H1 (cell line): ENCODE results near the gene EML5. TPM values are rescaled to one million over a fixed set of nuclear protein-coding genes. Genes with fewer than 3 reads are reported as not detected.

Experiments
- CTCF ChIA-PET: fragments of 300-600 bp; sonication (Branson Sonifier 250); formaldehyde crosslinking; loops from one replicate; lab custom pipeline; 2021; ENCODE audit not compliant: partially characterized antibody; lab: Charles Lee
- POLR2A ChIA-PET: fragments of 300-600 bp; sonication (Branson Sonifier 250); formaldehyde crosslinking; loops from one replicate; lab custom pipeline; 2021; ENCODE audit warnings: inconsistent platforms; ENCODE audit not compliant: partially characterized antibody; lab: Charles Lee
- DNase-seq, 2 experiments: peaks; one replicate each; pipeline versions ENCODE4 v3.0.0 to v3.0.0-alpha.2; 2010 to 2022; ENCODE audit warnings: low spot score in 2 of 2, low read depth in 1 of 2, mixed read lengths in 1 of 2
- FAIRE-seq: peaks from 2 replicates; lab custom pipeline; 2011; peaks lifted over from hg19 to GRCh38; lab: Jason Lieb, UNC
- H2AFZ ChIP-seq: 2 replicates; pipeline ENCODE4 v1.8.1; 2012; ENCODE audit warnings: low read length, inconsistent platforms
- H2AK5ac ChIP-seq: 2 replicates; pipeline ENCODE4 v1.6.1; 2013; ENCODE audit warnings: low read depth, low read length
- H2BK120ac ChIP-seq: replicated peaks from 2 replicates; pipeline ENCODE3; 2013; ENCODE audit warnings: low read depth, low read length, inconsistent platforms
- H2BK12ac ChIP-seq: 2 replicates; pipeline ENCODE4 v1.6.1; 2013; ENCODE audit warnings: low read depth, low read length
- H2BK15ac ChIP-seq: 2 replicates; pipeline ENCODE4 v1.6.1; 2013; ENCODE audit warnings: low read length
- H2BK20ac ChIP-seq: 2 replicates; pipeline ENCODE4 v1.6.1; 2013; ENCODE audit warnings: low read length
- H2BK5ac ChIP-seq: 2 replicates; pipeline ENCODE4 v1.6.1; 2013; ENCODE audit warnings: low read depth, low read length
- H3K14ac ChIP-seq: 2 replicates; pipeline ENCODE4 v1.6.1; 2013; ENCODE audit warnings: inconsistent platforms; ENCODE audit not compliant: insufficient read length
- H3K18ac ChIP-seq: 2 replicates; pipeline ENCODE4 v1.6.1; 2013; ENCODE audit warnings: low read length; ENCODE audit errors: extremely low read depth
- H3K23ac ChIP-seq: 2 replicates; pipeline ENCODE4 v1.6.1; 2013; ENCODE audit warnings: inconsistent platforms; ENCODE audit not compliant: insufficient read length
- H3K23me2 ChIP-seq: 2 replicates; pipeline ENCODE4 v1.6.1; 2013; ENCODE audit warnings: low read depth, low read length
- H3K27ac ChIP-seq: 2 replicates; pipeline ENCODE4 v1.6.1; 2011; ENCODE audit warnings: low read depth, low read length, inconsistent platforms
- H3K27me3 ChIP-seq, 4 experiments: replicated peaks in 1 of 4; 1 replicate in 1 of 4; 2 replicates in 3 of 4; pipeline versions ENCODE4 v1.6.1 to v1.8.1; 2011 to 2013; ENCODE audit warnings: low read length in 3 of 4, mild to moderate bottlenecking in 3 of 4, inconsistent platforms in 2 of 4, mixed read lengths in 2 of 4, moderate library complexity in 1 of 4; ENCODE audit not compliant: control insufficient read depth in 3 of 4, insufficient read depth in 3 of 4; ENCODE audit errors: extremely low read depth in 1 of 4
- H3K36me3 ChIP-seq, 4 experiments: 2 replicates each; pipeline versions ENCODE4 v1.6.1 to v1.8.1; 2011 to 2013; ENCODE audit warnings: mild to moderate bottlenecking in 4 of 4, low read length in 3 of 4, moderate library complexity in 2 of 4, control low read depth in 1 of 4, inconsistent platforms in 1 of 4; ENCODE audit not compliant: insufficient read depth in 4 of 4, control insufficient read depth in 2 of 4
- H3K4ac ChIP-seq: replicated peaks from 2 replicates; pipeline ENCODE3; 2013; ENCODE audit warnings: low read length, low read depth, mixed read lengths, inconsistent platforms; ENCODE audit not compliant: insufficient read length
- H3K4me1 ChIP-seq, 4 experiments: replicated peaks in 1 of 4; 1 replicate in 1 of 4; 2 replicates in 3 of 4; pipeline versions ENCODE4 v1.6.1 to v1.8.1; 2011 to 2013; ENCODE audit warnings: low read length in 3 of 4, inconsistent platforms in 2 of 4, mixed read lengths in 1 of 4; ENCODE audit not compliant: insufficient read depth in 4 of 4, control insufficient read depth in 3 of 4
- H3K4me2 ChIP-seq, 2 experiments: 2 replicates each; pipeline versions ENCODE4 v1.6.1 to v1.8.1; 2011 to 2013; ENCODE audit warnings: low read depth in 2 of 2, low read length in 2 of 2, control low read depth in 1 of 2, inconsistent platforms in 1 of 2, mild to moderate bottlenecking in 1 of 2; ENCODE audit not compliant: insufficient read depth in 1 of 2
- H3K4me3 ChIP-seq, 4 experiments: fragments of 200-600, 300-600 bp in 1 of 4; sonication (generic), shearing (Covaris generic), sonication (Bioruptor Twin) in 1 of 4; 2 replicates each; pipeline versions ENCODE4 v1.5.1 to v1.8.1; 2011 to 2016; ENCODE audit warnings: low read length in 4 of 4, low read depth in 3 of 4, control low read depth in 2 of 4, inconsistent platforms in 2 of 4, mild to moderate bottlenecking in 2 of 4, mixed read lengths in 1 of 4, moderate library complexity in 1 of 4; ENCODE audit not compliant: insufficient read depth in 2 of 4; ENCODE audit errors: extremely low read depth in 1 of 4
- H3K56ac ChIP-seq: replicated peaks from 2 replicates; pipeline ENCODE3; 2013; ENCODE audit warnings: low read depth, mild to moderate bottlenecking, mixed read lengths, low read length, inconsistent platforms; ENCODE audit not compliant: insufficient read length
- H3K79me1 ChIP-seq: 2 replicates; pipeline ENCODE4 v1.6.1; 2013; ENCODE audit warnings: low read depth, low read length, control low read depth
- H3K79me2 ChIP-seq, 2 experiments: 2 replicates each; pipeline versions ENCODE4 v1.6.1 to v1.8.1; 2012 to 2013; ENCODE audit warnings: low read length in 2 of 2, mild to moderate bottlenecking in 2 of 2, inconsistent platforms in 1 of 2; ENCODE audit not compliant: insufficient read depth in 2 of 2, control insufficient read depth in 1 of 2
- H3K9ac ChIP-seq, 4 experiments: replicated peaks in 1 of 4; 1 replicate in 1 of 4; 2 replicates in 3 of 4; pipeline versions ENCODE4 v1.6.1 to v1.8.1; 2011 to 2013; ENCODE audit warnings: low read depth in 3 of 4, low read length in 3 of 4, control low read depth in 2 of 4, mild to moderate bottlenecking in 2 of 4, moderate library complexity in 2 of 4, inconsistent platforms in 1 of 4; ENCODE audit errors: extremely low read depth in 1 of 4
- H3K9me3 ChIP-seq, 2 experiments: 2 replicates each; pipeline versions ENCODE4 v1.6.1 to v1.8.1; 2012 to 2013; ENCODE audit warnings: mild to moderate bottlenecking in 2 of 2, moderate library complexity in 2 of 2, control low read depth in 1 of 2, inconsistent platforms in 1 of 2, low read depth in 1 of 2, low read length in 1 of 2, mixed read lengths in 1 of 2; ENCODE audit not compliant: insufficient read depth in 2 of 2
- H4K20me1 ChIP-seq, 2 experiments: replicated peaks in 1 of 2; 2 replicates each; pipeline versions ENCODE3 to v1.8.1; 2011 to 2013; ENCODE audit warnings: inconsistent platforms in 2 of 2, low read length in 2 of 2, mild to moderate bottlenecking in 1 of 2; ENCODE audit not compliant: insufficient read depth in 2 of 2, control insufficient read depth in 1 of 2
- H4K5ac ChIP-seq: 2 replicates; pipeline ENCODE4 v1.6.1; 2013; ENCODE audit warnings: low read length, low read depth, mixed read lengths, inconsistent platforms; ENCODE audit not compliant: insufficient read length
- H4K8ac ChIP-seq: 2 replicates; pipeline ENCODE4 v1.8.0; 2013; ENCODE audit warnings: mild to moderate bottlenecking, moderate library complexity, low read length, inconsistent platforms; ENCODE audit not compliant: insufficient read depth; ENCODE audit errors: extremely low read depth
- H4K91ac ChIP-seq: replicated peaks from 2 replicates; pipeline ENCODE3; 2013; ENCODE audit warnings: low read length, mixed read lengths, inconsistent platforms; ENCODE audit not compliant: insufficient read length
- ASH2L ChIP-seq: fragments of 200-600, 300-600 bp; sonication (generic); IDR thresholded peaks from one replicate; pipeline ENCODE4 v1.7.1; 2017; ENCODE audit warnings: low read length
- ATF2 ChIP-seq: IDR thresholded peaks from 2 replicates; pipeline ENCODE4 v1.6.1; 2012; ENCODE audit warnings: low read length, inconsistent platforms
- BACH1 ChIP-seq: IDR thresholded peaks from 2 replicates; pipeline ENCODE4 v1.6.1; 2012; ENCODE audit warnings: low read length, improper control_type of control experiment
- CTBP2 ChIP-seq: IDR thresholded peaks from 2 replicates; pipeline ENCODE4 v1.7.0; 2011; ENCODE audit warnings: borderline replicate concordance, mild to moderate bottlenecking, moderate library complexity, mixed read lengths, low read length; ENCODE audit not compliant: insufficient read depth, insufficient read length
- EGR1 ChIP-seq: IDR thresholded peaks from 2 replicates; pipeline ENCODE4 v1.6.1; 2011; ENCODE audit warnings: low read depth, low read length, borderline replicate concordance
- JUND ChIP-seq: IDR thresholded peaks from 2 replicates; pipeline ENCODE4 v1.6.1; 2011; ENCODE audit warnings: mild to moderate bottlenecking, improper control_type of control experiment, low read length
- KDM5A ChIP-seq: fragments of 200-600 bp; IDR thresholded peaks from 2 replicates; pipeline ENCODE4 v1.7.1; 2012; ENCODE audit warnings: mild to moderate bottlenecking, low read length, inconsistent platforms, mixed read lengths
- POU5F1 ChIP-seq: IDR thresholded peaks from 2 replicates; pipeline ENCODE4 v1.6.1; 2011; ENCODE audit warnings: low read depth, mild to moderate bottlenecking, low read length, moderate library complexity
- RXRA ChIP-seq: IDR thresholded peaks from 2 replicates; pipeline ENCODE4 v1.6.1; 2011; ENCODE audit warnings: low read depth, mild to moderate bottlenecking, low read length, moderate library complexity; ENCODE audit not compliant: insufficient read depth
- SP2 ChIP-seq: IDR thresholded peaks from 2 replicates; pipeline ENCODE4 v1.6.1; 2012; ENCODE audit warnings: mild to moderate bottlenecking, low read length, inconsistent platforms
- TEAD4 ChIP-seq: IDR thresholded peaks from 2 replicates; pipeline ENCODE4 v1.6.1; 2012; ENCODE audit warnings: low read depth, low read length, inconsistent platforms, mixed read lengths
- WGBS, 2 experiments: shearing (Covaris generic) in 1 of 2; methylation state at CpG; one replicate each; pipeline versions ENCODE4 v1.1.6 to v1.1.7; 2013 to 2015; ENCODE audit warnings: low lambda C conversion rate in 2 of 2, mixed read lengths in 2 of 2, inconsistent platforms in 1 of 2, low coverage in 1 of 2, missing lambda C conversion rate in 1 of 2; ENCODE audit not compliant: insufficient replicate concordance in 2 of 2, insufficient coverage in 1 of 2, insufficient read length in 1 of 2; ENCODE audit errors: extremely low coverage in 1 of 2, missing lambda C conversion rate in 1 of 2; 5-methylcytosine and 5-hydroxymethylcytosine counted together
- polyA plus RNA-seq, 7 experiments: library from polyadenylated mRNA; depleted of rRNA in 3 of 7; stranded (reverse) in 5 of 7; unstranded in 2 of 7; fragments of >200 nt in 5 of 7; fragments of 200-250 nt in 2 of 7; gene quantifications; 1 replicate in 5 of 7; 2 replicates in 1 of 7; 4 replicates in 1 of 7; pipeline versions ENCODE4 v1.2.1 to v1.2.3, GENCODE V29; 2011 to 2013; ENCODE audit warnings: missing spikeins in 2 of 7, mixed read lengths in 2 of 7
- total RNA-seq: library from RNA; stranded (reverse); fragmentation: NEBNext Ultra II Directional; extraction: Animal tissue kit (Norgen Biotek cat#: 25700); gene quantifications from 2 replicates; pipeline ENCODE4 v1.2.1, GENCODE V29; 2021
- TF ChIP-seq, protein P1 (sequence below): IDR thresholded peaks from 2 replicates; pipeline ENCODE4 v1.6.1; 2012; ENCODE audit warnings: inconsistent platforms

Gene EML5
- total and polyA plus RNA-seq, 2 of the 8 experiments (the other 6 are each of a cell fraction or from before 2014, with no cell fraction given), result 0.39 to 0.88 TPM

DNA sequence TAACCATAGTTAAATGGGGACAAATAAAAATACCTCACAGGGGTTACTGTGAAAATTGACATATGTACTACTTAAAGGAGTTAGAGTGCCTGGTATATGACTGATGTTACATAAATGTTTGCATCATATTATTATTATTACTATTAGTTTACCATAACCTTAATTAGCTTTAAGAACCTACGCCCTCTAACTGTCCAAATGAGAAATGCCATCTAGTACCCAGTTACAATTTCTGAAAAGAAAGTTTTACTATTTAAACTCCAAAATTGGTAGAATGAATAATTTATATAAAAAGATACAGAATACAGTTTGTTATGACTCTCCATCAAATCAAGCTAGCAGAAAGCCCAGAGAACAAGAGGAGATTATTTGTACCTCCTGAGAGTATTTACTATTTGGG lies 42.3 kb downstream of the EML5 start:
- Histone ChIP-seq H3K4me2 (no peak overlapping the region), H3K23me2 (no peaks in the 10 kb centered on the region), H3K4me1 (no peaks in the 10 kb centered on the region), H3K4ac (no peak overlapping the region), H3K27me3 (no peaks in the 10 kb centered on the region), H3K9me3 (no peaks in the 10 kb centered on the region), H3K18ac (no peak overlapping the region), H3K9ac (no peak overlapping the region), H3K79me2 (no peaks in the 10 kb centered on the region), H3K36me3 (no peaks in the 10 kb centered on the region), H2AFZ (no peak overlapping the region), H2BK12ac (no peak overlapping the region), H3K56ac (no peak overlapping the region), H3K4me3 (no peak overlapping the region), H2BK20ac (no peak overlapping the region), H4K91ac (no peak overlapping the region), H3K23ac (no peak overlapping the region), H4K8ac (no peak overlapping the region), H3K27ac (no peak overlapping the region), H4K20me1 (no peaks in the 10 kb centered on the region), H2BK15ac (no peak overlapping the region), H2BK120ac (no peak overlapping the region), H4K5ac (no peak overlapping the region), H2BK5ac (no peak overlapping the region), H3K79me1 (no peaks in the 10 kb centered on the region), H2AK5ac (no peak overlapping the region), H3K14ac (no peak overlapping the region)
- no peak for FAIRE-seq
- no peak for DNase-seq
- 84% methylated on average over 1 of the region's 1 CpG; no CpG with 5 or more reads in 1 of the 2 experiments for WGBS, 2 experiments
- CTCF ChIA-PET, result interaction anchor here (0.8 to 2.1 kb wide), 7 partner anchors 9 to 180 kb away, joined by 3 to 9 read pairs (median 3); no protein-coding TSS in a partner anchor
- POLR2A ChIA-PET, result interaction anchor here (0.6 kb wide), 1 partner anchor 28 kb away, joined by 3 read pairs; no protein-coding TSS in a partner anchor
- no peak for TF ChIP-seq JUND
- TF ChIP-seq, protein P1, sequence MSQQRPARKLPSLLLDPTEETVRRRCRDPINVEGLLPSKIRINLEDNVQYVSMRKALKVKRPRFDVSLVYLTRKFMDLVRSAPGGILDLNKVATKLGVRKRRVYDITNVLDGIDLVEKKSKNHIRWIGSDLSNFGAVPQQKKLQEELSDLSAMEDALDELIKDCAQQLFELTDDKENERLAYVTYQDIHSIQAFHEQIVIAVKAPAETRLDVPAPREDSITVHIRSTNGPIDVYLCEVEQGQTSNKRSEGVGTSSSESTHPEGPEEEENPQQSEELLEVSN, result no peak
- no peak for TF ChIP-seq BACH1
- TF ChIP-seq TEAD4, result no peak
- TF ChIP-seq ASH2L, result no peak
- TF ChIP-seq POU5F1, result no peak
- no peak for TF ChIP-seq CTBP2
- no peak for TF ChIP-seq RXRA
- TF ChIP-seq ATF2, result no peak
- TF ChIP-seq SP2, result no peak
- no peak for TF ChIP-seq KDM5A
- TF ChIP-seq EGR1, result no peak
